K562 treated with DMSO at 1 percent for 24 hours (cell line): ENCODE measurements around the gene CYP4Z1. TPM values are rescaled to one million over a fixed set of nuclear protein-coding genes. Genes with fewer than 3 reads are reported as not detected.

ENCODE experiments used
- total RNA-seq: library from RNA; unstranded; fragments of 300-600 nt; gene quantifications from 2 replicates; pipeline ENCODE4 v1.2.3, GENCODE V29; 2022; ENCODE audit warnings: low read depth; ENCODE audit not compliant: insufficient read depth

Gene CYP4Z1
- total RNA-seq: not detected in 2 replicates

GRCh38 chr1:47067097-47067594, at the start of gene CYP4Z1:
CYP4Z1 (plus strand) TSS chr1:47067231; CDS start chr1:47067491, 260 bp downstream.

GRCh38 chr1:47023268-47024140, 43.5 kb upstream of the CYP4Z1 start, which contains the start of gene CYP4X1:
CYP4X1 (plus strand) TSS chr1:47023669; CDS start chr1:47023818, 149 bp downstream.

GRCh38 chr1:47137198-47137597, 70.2 kb downstream of the CYP4Z1 start, which contains the start of gene CYP4A22:
CYP4A22 (plus strand) TSS chr1:47137441; CDS start chr1:47137486, 45 bp downstream.

Other genes with a start within 250 kb of the CYP4Z1 start
- not detected in 2 replicates for gene CYP4A11, start 125.8 kb upstream of the CYP4Z1 start, total RNA-seq
- 0.35 and 0.74 TPM in 2 replicates for gene CYP4X1, start 43.6 kb upstream of the CYP4Z1 start, total RNA-seq
- not detected in 2 replicates for gene CYP4A22, start 70.2 kb downstream of the CYP4Z1 start, total RNA-seq
- gene PDZK1IP1, start 122.8 kb downstream of the CYP4Z1 start, total RNA-seq: 4.1 and 5.7 TPM in 2 replicates
- gene TAL1, start 165.0 kb downstream of the CYP4Z1 start, total RNA-seq: 39.2 and 49.0 TPM in 2 replicates
- gene STIL, start 246.9 kb downstream of the CYP4Z1 start, total RNA-seq: 23.9 and 25.1 TPM in 2 replicates